Hepatocyte (in vitro differentiated cells): ENCODE results near the gene DYRK4.

Experiments used
- EZH2 ChIP-seq: fragments of 200-600 bp; sonication (generic); IDR thresholded peaks from 2 replicates; pipeline ENCODE4 v1.6.1; 2016; ENCODE audit warnings: antibody characterized with exemption, mild to moderate bottlenecking, borderline replicate concordance
- EZH2phosphoT487 ChIP-seq: fragments of 200-600 bp; sonication (generic); IDR thresholded peaks from one replicate; pipeline ENCODE4 v1.6.1; 2018; ENCODE audit warnings: antibody characterized with exemption, mild to moderate bottlenecking, low read depth, moderate library complexity; ENCODE audit not compliant: unreplicated experiment, severe bottlenecking
- TF ChIP-seq, protein P1 (sequence below): fragments of 200-600 bp; sonication (generic); IDR thresholded peaks from 2 replicates; pipeline ENCODE4 v1.5.1; 2016; ENCODE audit warnings: antibody characterized with exemption, mild to moderate bottlenecking; ENCODE audit not compliant: poor library complexity

DNA sequence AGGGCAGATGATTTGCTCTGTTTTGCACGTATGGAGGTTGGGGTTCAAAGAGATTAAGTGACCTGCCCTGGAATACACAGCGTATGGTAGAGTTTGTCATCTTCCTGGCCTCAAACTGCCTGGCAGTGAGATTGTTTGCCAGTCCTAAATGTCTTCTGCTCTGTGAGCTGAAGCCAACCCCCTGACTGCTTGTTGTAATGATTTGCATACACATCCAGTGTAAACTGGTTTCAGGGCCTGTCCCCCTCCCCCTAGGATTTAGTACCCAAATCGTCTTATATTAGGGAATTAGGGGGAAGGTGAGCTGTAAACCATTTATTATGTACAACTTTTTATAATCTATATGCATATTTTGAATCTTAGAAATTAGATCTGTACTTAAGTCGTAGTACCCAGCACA, 48.5 kb downstream of the DYRK4 start:
- TF ChIP-seq, protein P1, sequence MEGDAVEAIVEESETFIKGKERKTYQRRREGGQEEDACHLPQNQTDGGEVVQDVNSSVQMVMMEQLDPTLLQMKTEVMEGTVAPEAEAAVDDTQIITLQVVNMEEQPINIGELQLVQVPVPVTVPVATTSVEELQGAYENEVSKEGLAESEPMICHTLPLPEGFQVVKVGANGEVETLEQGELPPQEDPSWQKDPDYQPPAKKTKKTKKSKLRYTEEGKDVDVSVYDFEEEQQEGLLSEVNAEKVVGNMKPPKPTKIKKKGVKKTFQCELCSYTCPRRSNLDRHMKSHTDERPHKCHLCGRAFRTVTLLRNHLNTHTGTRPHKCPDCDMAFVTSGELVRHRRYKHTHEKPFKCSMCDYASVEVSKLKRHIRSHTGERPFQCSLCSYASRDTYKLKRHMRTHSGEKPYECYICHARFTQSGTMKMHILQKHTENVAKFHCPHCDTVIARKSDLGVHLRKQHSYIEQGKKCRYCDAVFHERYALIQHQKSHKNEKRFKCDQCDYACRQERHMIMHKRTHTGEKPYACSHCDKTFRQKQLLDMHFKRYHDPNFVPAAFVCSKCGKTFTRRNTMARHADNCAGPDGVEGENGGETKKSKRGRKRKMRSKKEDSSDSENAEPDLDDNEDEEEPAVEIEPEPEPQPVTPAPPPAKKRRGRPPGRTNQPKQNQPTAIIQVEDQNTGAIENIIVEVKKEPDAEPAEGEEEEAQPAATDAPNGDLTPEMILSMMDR: no peak
- TF ChIP-seq EZH2: no peak
- TF ChIP-seq EZH2phosphoT487: no peak
